Keratinocyte (primary cell): ENCODE data around the gene CARD11. TPM values are rescaled to one million over a fixed set of nuclear protein-coding genes. Genes with fewer than 3 reads are reported as not detected.

ENCODE experiments used
- DNase-seq: peaks from one replicate; pipeline ENCODE4 v3.0.0-alpha.2; 2011; ENCODE audit warnings: low read depth, missing footprints, low spot score
- FAIRE-seq: peaks from 2 replicates; lab custom pipeline; 2011; peaks lifted over from hg19 to GRCh38; lab: Jason Lieb, UNC
- H2AFZ ChIP-seq: 2 replicates; pipeline ENCODE4 v1.6.0; 2012; ENCODE audit warnings: low read length, control low read depth, inconsistent platforms; ENCODE audit not compliant: control insufficient read depth
- H3K27ac ChIP-seq: 2 replicates; pipeline ENCODE4 v1.5.1; 2011; ENCODE audit warnings: low read length; ENCODE audit not compliant: control insufficient read depth, insufficient read depth
- H3K27me3 ChIP-seq: 3 replicates; pipeline ENCODE4 v1.6.0; 2011; ENCODE audit warnings: low read length; ENCODE audit not compliant: control insufficient read depth, insufficient read depth; ENCODE audit errors: extremely low read depth
- H3K36me3 ChIP-seq, 2 experiments: 2 replicates in 1 of 2; 3 replicates in 1 of 2; pipeline ENCODE4 v1.5.1; 2011; ENCODE audit warnings: low read length in 2 of 2, mild to moderate bottlenecking in 1 of 2; ENCODE audit not compliant: control insufficient read depth in 2 of 2, insufficient read depth in 2 of 2; ENCODE audit errors: extremely low read depth in 1 of 2
- H3K4me1 ChIP-seq: 3 replicates; pipeline ENCODE4 v1.5.1; 2011; ENCODE audit warnings: low read length; ENCODE audit not compliant: control insufficient read depth, insufficient read depth; ENCODE audit errors: extremely low read depth
- H3K4me2 ChIP-seq: 3 replicates; pipeline ENCODE4 v1.6.0; 2011; ENCODE audit warnings: low read depth, low read length; ENCODE audit not compliant: control insufficient read depth, insufficient read depth; ENCODE audit errors: extremely low read depth
- H3K4me3 ChIP-seq, 3 experiments: fragments of 200-600 bp in 1 of 3; sonication (generic) in 1 of 3; 2 replicates in 2 of 3; 3 replicates in 1 of 3; pipeline ENCODE4 v1.5.1; 2011 to 2016; ENCODE audit warnings: low read length in 3 of 3, mild to moderate bottlenecking in 3 of 3, control low read depth in 2 of 3, inconsistent platforms in 1 of 3, low read depth in 1 of 3, mixed read lengths in 1 of 3, mixed run types in 1 of 3, moderate library complexity in 1 of 3; ENCODE audit not compliant: control insufficient read depth in 2 of 3, insufficient read depth in 2 of 3; ENCODE audit errors: extremely low read depth in 1 of 3
- H3K79me2 ChIP-seq: 2 replicates; pipeline ENCODE4 v1.6.0; 2012; ENCODE audit warnings: low read length; ENCODE audit not compliant: control insufficient read depth, insufficient read depth
- H3K9ac ChIP-seq: 3 replicates; pipeline ENCODE4 v1.6.0; 2011; ENCODE audit warnings: low read length; ENCODE audit not compliant: control insufficient read depth, insufficient read depth; ENCODE audit errors: extremely low read depth
- H3K9me1 ChIP-seq: 3 replicates; pipeline ENCODE4 v1.6.0; 2011; ENCODE audit warnings: low read length; ENCODE audit not compliant: control insufficient read depth, insufficient read depth; ENCODE audit errors: extremely low read depth
- H3K9me3 ChIP-seq: 2 replicates; pipeline ENCODE4 v1.5.1; 2012; ENCODE audit warnings: low read depth, low read length; ENCODE audit not compliant: control insufficient read depth
- H4K20me1 ChIP-seq: 3 replicates; pipeline ENCODE4 v1.6.0; 2011; ENCODE audit warnings: low read length; ENCODE audit not compliant: control insufficient read depth, insufficient read depth; ENCODE audit errors: extremely low read depth
- CTCF ChIP-seq, 3 experiments: IDR thresholded peaks in 1 of 3; conservative IDR thresholded peaks in 1 of 3; optimal IDR thresholded peaks in 1 of 3; 2 replicates in 2 of 3; 3 replicates in 1 of 3; pipeline versions ENCODE3 to v1.5.1; 2011; ENCODE audit warnings: low read length in 3 of 3, mild to moderate bottlenecking in 3 of 3, moderate library complexity in 2 of 3, control low read depth in 1 of 3, inconsistent platforms in 1 of 3; ENCODE audit not compliant: insufficient read depth in 2 of 3; ENCODE audit errors: extremely low read depth in 1 of 3
- EZH2 ChIP-seq: IDR thresholded peaks from one replicate; pipeline ENCODE4 v1.6.1; 2012; ENCODE audit warnings: inconsistent platforms, mild to moderate bottlenecking, low read length, moderate library complexity
- dilution Hi-C: fragments of 300-500 bp; cut with MboI; formaldehyde crosslinking; loops from one replicate; pipeline ENCODE4 v1.7.0; 2020; ENCODE audit warnings: low sequenced_read_pairs; ENCODE audit not compliant: extremely low pct_ligation_motif_present
- polyA plus RNA-seq, 5 experiments: library from polyadenylated mRNA; depleted of rRNA in 3 of 5; stranded (reverse) in 3 of 5; stranded (forward) in 1 of 5; unstranded in 1 of 5; fragments of >200 nt; gene quantifications; 1 replicate in 1 of 5; 2 replicates in 3 of 5; 3 replicates in 1 of 5; pipeline versions ENCODE4 v1.2.1 to v1.2.3, GENCODE V29; 2011 to 2012; ENCODE audit warnings: missing spikeins in 2 of 5, low read depth in 1 of 5, low replicate concordance in 1 of 5

Gene CARD11
- polyA plus RNA-seq, 1 donor (not counting 4 experiments of a cell fraction or from before 2014, with no cell fraction given): 4.3 TPM

- TF ChIP-seq EZH2 (no peak), CTCF (optimal IDR thresholded peaks at IDR 0.05 in 1 of 3, IDR thresholded peaks at IDR 0.05 in 1 of 3, conservative IDR thresholded peaks at IDR 0.05 in 1 of 3; ENCODE audit: extremely low read depth in 1 of 3, insufficient read depth in 2 of 3, low read length in 3 of 3) (no peak)
- H3K79me2 ChIP-seq: no peaks in the 10 kb centered on the region
- no peaks in the 10 kb centered on the region for H3K9me3 ChIP-seq
- no peak for DNase-seq
- H4K20me1 ChIP-seq: no peaks in the 10 kb centered on the region
- H3K4me3 ChIP-seq: no peak overlapping the region
- H3K36me3 ChIP-seq: no peaks in the 10 kb centered on the region
- no peak overlapping the region for H2AFZ ChIP-seq
- H3K27me3 ChIP-seq: no peaks in the 10 kb centered on the region
- no peak overlapping the region for H3K27ac ChIP-seq
- FAIRE-seq: no peak
- no peaks in the 10 kb centered on the region for H3K9me1 ChIP-seq
- dilution Hi-C loops: no loop called here
- H3K4me2 ChIP-seq: no peak overlapping the region
- H3K4me1 ChIP-seq: peaks cover 14% of the 10 kb centered on the region
- H3K9ac ChIP-seq: no peak overlapping the region
Observed at GRCh38 chr7:2920041-2920440, 123.6 kb downstream of the CARD11 start.

- no peak overlapping the region for H2AFZ ChIP-seq
- peaks cover 14% of the 10 kb centered on the region for H3K4me1 ChIP-seq
- no peak for TF ChIP-seq CTCF (optimal IDR thresholded peaks at IDR 0.05 in 1 of 3, IDR thresholded peaks at IDR 0.05 in 1 of 3, conservative IDR thresholded peaks at IDR 0.05 in 1 of 3; ENCODE audit: extremely low read depth in 1 of 3, insufficient read depth in 2 of 3, low read length in 3 of 3)
- no peak for TF ChIP-seq EZH2
- H3K9me1 ChIP-seq: no peaks in the 10 kb centered on the region
- DNase-seq (no peak), FAIRE-seq (no peak)
- H3K4me3 ChIP-seq: no peak overlapping the region
- dilution Hi-C loops: no loop called here
- H3K9ac ChIP-seq: no peak overlapping the region
- no peaks in the 10 kb centered on the region for H3K36me3 ChIP-seq
- no peaks in the 10 kb centered on the region for H3K79me2 ChIP-seq
- H3K27ac ChIP-seq: no peak overlapping the region
- no peak overlapping the region for H3K4me2 ChIP-seq
- H4K20me1 ChIP-seq: no peaks in the 10 kb centered on the region
- H3K27me3 ChIP-seq: no peaks in the 10 kb centered on the region
- H3K9me3 ChIP-seq: no peaks in the 10 kb centered on the region
Observed at GRCh38 chr7:2919256-2919655, 124.4 kb downstream of the CARD11 start.
